ENCODE data around the gene GLO1.

Gene GLO1

GRCh38 chr6:38702558-38703397 lies at the start of gene GLO1:
Gene GLO1, minus strand, starts transcription at chr6:38703145. Its CDS starts 91 bp downstream, at chr6:38703054.
- peak within 1 kb of the TSS; percentile 58 for H3K27ac ChIP-seq (ENCODE audit: poor library complexity, severe bottlenecking)
- peaks cover 25% of the 10 kb centered on the region for H3K36me3 ChIP-seq (ENCODE audit: low read depth)

GRCh38 chr6:38750968-38751615 lies 48.1 kb upstream of the GLO1 start:
- ATAC-seq (ENCODE audit: low read depth): no peak
- Histone ChIP-seq H3K27me3 (ENCODE audit: insufficient read depth, poor library complexity, severe bottlenecking) (no peaks in the 10 kb centered on the region), H3K9me3 (ENCODE audit: severe bottlenecking) (no peaks in the 10 kb centered on the region), H3K36me3 (ENCODE audit: low read depth) (no peaks in the 10 kb centered on the region), H3K4me3 (ENCODE audit: severe bottlenecking) (no peak overlapping the region), H3K27ac (ENCODE audit: poor library complexity, severe bottlenecking) (no peak overlapping the region), H3K4me1 (ENCODE audit: insufficient read depth, poor library complexity, severe bottlenecking) (peaks cover 14% of the 10 kb centered on the region)
- no peak for TF ChIP-seq CTCF (IDR thresholded peaks at IDR 0.05; ENCODE audit: poor library complexity, severe bottlenecking)
- DNase-seq (ENCODE audit: low spot score): no peak

More at GRCh38 chr6:38702558-38703397, at the start of gene GLO1:
- DNase-seq (ENCODE audit: low spot score): peak; percentile 98
- H3K9me3 ChIP-seq (ENCODE audit: severe bottlenecking): no peaks in the 10 kb centered on the region
- H3K4me1 ChIP-seq (ENCODE audit: insufficient read depth, poor library complexity, severe bottlenecking): no peaks in the 10 kb centered on the region
- peak within 1 kb of the TSS; percentile 67 for H3K4me3 ChIP-seq (ENCODE audit: severe bottlenecking)
- peak; percentile 99 for ATAC-seq (ENCODE audit: low read depth)
- TF ChIP-seq CTCF (IDR thresholded peaks at IDR 0.05; ENCODE audit: poor library complexity, severe bottlenecking): no peak
- H3K27me3 ChIP-seq (ENCODE audit: insufficient read depth, poor library complexity, severe bottlenecking): no peaks in the 10 kb centered on the region

GRCh38 chr6:38749473-38749872 lies 46.5 kb upstream of the GLO1 start:
- no peaks in the 10 kb centered on the region for H3K4me1 ChIP-seq (ENCODE audit: insufficient read depth, poor library complexity, severe bottlenecking)
- H3K9me3 ChIP-seq (ENCODE audit: severe bottlenecking): no peaks in the 10 kb centered on the region
- no peak for TF ChIP-seq CTCF (IDR thresholded peaks at IDR 0.05; ENCODE audit: poor library complexity, severe bottlenecking)
- H3K36me3 ChIP-seq (ENCODE audit: low read depth): no peaks in the 10 kb centered on the region
- no peak overlapping the region for H3K4me3 ChIP-seq (ENCODE audit: severe bottlenecking)
- ATAC-seq (ENCODE audit: low read depth) (no peak), DNase-seq (ENCODE audit: low spot score) (no peak)
- no peaks in the 10 kb centered on the region for H3K27me3 ChIP-seq (ENCODE audit: insufficient read depth, poor library complexity, severe bottlenecking)
- no peak overlapping the region for H3K27ac ChIP-seq (ENCODE audit: poor library complexity, severe bottlenecking)

DNA sequence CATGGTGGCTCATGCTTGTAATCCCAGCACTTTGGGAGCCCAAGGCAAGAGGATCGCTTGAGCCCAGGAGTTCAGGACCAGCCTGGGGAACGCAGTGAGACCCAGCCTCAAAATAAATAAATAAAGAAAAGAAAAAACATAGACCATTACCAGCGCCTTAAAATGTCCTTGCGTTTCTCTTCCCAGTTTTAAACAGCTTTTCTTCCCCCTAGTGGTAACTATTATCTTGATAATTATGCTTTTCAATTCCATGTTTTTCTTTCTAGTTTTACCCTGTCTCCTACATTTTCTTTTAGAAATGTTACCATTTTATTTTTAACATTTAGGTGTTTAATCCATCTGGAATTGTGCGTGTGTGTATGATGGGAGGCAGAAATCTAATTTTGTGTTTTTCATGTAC lies 36.6 kb upstream of the GLO1 start:
- Histone ChIP-seq H3K27me3 (ENCODE audit: insufficient read depth, poor library complexity, severe bottlenecking) (no peaks in the 10 kb centered on the region), H3K9me3 (ENCODE audit: severe bottlenecking) (no peaks in the 10 kb centered on the region), H3K27ac (ENCODE audit: poor library complexity, severe bottlenecking) (no peak overlapping the region), H3K4me3 (ENCODE audit: severe bottlenecking) (no peak overlapping the region), H3K4me1 (ENCODE audit: insufficient read depth, poor library complexity, severe bottlenecking) (no peaks in the 10 kb centered on the region), H3K36me3 (ENCODE audit: low read depth) (no peaks in the 10 kb centered on the region)
- DNase-seq (ENCODE audit: low spot score) (no peak), ATAC-seq (ENCODE audit: low read depth) (no peak)
- TF ChIP-seq CTCF (IDR thresholded peaks at IDR 0.05; ENCODE audit: poor library complexity, severe bottlenecking): peak; percentile 38
